ENCODE data around the gene ZNF763.
"Not testable (repeated sequence)": the region's sequence is repeated elsewhere in the genome, so short reads cannot be mapped to it uniquely, and the experiment has no call there.

The ZNF763 gene

DNA sequence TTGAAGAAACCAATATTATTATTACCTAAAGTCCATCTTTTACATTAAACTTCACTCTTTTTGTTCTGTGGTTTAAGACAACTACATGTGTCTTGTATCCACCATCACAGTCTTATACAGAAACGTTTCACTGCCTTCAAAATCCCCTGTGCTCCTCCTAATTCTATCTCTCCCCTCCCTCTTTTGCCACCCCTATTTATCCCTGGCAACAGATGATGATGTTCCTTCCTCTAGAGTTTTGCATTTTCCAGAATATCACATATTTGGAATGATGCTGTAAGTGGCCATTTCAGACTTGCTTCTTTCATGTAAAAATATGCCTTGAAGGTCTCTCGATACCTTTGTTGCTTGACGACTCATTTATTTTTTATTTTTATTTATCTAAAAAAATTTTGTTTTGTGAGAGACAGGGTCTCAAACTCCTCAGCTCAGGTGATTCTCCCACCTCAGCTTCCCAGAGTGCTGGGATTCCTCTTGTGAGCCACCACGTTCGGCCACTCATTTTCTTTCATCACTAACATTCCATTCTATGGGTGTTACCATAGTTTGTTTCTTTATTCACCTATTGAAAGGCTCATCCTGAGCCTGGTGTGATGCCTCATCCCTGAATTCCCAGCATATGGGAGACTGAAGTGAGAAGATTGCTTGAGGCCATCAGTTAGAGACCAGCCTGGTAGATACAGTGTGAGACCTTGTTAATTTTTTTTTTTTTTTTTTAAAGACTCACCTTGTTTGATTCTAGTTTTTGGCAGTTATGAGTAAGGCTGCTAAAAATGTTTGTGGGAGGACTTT, 8.4 kb downstream of the ZNF763 start:
- no peak for DNase-seq

DNA sequence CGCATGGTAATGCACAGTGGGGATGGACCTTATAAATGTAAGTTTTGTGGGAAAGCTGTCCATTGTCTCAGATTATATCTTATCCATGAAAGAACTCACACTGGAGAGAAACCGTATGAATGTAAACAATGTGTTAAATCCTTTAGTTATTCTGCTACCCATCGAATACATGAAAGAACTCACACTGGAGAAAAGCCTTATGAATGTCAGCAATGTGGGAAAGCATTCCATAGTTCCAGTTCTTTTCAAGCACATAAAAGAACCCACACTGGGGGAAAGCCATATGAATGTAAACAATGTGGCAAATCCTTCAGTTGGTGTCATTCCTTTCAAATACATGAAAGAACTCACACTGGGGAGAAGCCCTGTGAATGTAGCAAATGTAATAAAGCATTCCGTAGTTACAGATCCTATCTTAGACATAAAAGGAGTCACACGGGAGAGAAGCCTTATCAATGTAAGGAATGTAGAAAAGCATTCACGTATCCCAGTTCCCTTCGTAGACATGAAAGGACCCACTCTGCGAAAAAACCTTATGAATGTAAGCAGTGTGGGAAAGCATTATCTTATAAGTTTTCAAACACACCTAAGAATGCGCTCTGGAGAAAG, 13.8 kb downstream of the ZNF763 start:
- no peak for DNase-seq

DNA sequence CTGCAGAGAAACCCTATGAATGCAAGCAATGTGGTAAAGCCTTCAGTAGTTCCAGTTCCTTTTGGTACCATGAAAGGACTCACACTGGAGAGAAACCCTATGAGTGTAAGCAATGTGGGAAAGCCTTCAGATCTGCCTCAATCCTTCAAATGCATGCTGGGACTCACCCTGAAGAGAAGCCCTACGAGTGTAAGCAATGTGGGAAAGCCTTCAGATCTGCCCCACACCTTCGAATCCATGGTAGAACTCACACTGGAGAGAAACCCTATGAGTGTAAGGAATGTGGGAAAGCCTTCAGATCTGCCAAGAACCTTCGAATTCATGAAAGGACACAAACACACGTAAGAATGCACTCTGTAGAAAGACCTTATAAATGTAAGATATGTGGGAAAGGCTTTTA, 14.7 kb downstream of the ZNF763 start:
- no peak for DNase-seq

DNA sequence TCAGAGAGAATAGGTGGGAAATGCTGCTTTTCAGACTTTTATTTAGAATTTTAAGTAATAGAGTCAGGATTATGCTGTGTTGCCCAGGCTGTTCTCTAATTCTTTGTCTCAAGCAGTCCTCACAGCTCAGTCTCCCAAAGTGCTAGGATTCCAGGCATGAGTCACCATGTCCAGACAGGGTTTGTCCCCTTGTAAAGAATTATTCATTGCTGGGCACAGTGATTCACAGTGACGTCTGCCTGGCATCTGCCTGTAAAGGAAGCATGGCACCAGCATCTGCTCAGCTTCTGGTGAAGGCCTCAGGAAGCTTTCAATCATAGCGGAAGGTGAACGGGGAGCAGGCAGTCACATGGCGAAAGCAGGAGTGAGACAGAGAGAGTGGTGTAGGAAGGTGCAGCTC, 17.7 kb downstream of the ZNF763 start:
- DNase-seq, result no peak

DNA sequence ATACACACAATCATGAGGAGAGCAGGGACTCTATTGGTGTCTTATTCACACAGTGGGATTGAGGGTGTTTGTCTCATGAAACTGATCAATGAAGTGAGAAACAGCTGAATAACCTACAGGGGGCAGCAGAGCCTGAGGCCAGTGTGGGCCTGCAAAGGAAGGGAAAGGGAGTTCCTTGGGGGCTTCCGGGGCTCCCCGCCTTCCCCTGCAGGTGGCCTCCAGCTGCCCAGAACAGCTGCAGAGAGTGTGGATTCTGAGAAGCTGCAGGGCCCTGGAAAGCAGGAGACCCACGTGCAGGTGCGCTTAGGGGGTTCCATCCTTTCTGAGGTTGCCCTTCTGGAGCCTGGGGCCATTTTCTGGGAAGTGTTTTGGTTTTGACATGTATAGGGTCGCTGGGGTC, 20.1 kb downstream of the ZNF763 start:
- no peak for DNase-seq

DNA sequence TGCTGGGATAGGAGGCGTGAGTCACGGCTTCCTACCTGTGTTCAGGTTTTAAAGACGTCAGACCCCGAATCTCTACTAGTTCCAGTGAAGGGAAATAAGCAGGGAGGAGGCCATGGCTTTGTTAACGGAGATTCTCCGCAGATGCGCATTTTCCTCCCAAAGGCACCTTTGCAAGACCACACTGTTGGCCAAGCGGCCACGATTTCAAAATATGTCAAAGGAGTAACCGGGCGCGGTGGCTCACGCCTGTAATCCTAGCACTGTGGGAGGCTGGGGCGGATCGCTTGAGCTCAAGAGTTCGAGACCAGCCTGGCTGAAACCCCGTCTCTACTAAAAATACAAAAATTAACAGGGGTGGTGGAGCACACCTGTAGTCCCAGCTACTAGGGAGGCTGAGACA, 21.9 kb downstream of the ZNF763 start:
- no peak for DNase-seq

DNA sequence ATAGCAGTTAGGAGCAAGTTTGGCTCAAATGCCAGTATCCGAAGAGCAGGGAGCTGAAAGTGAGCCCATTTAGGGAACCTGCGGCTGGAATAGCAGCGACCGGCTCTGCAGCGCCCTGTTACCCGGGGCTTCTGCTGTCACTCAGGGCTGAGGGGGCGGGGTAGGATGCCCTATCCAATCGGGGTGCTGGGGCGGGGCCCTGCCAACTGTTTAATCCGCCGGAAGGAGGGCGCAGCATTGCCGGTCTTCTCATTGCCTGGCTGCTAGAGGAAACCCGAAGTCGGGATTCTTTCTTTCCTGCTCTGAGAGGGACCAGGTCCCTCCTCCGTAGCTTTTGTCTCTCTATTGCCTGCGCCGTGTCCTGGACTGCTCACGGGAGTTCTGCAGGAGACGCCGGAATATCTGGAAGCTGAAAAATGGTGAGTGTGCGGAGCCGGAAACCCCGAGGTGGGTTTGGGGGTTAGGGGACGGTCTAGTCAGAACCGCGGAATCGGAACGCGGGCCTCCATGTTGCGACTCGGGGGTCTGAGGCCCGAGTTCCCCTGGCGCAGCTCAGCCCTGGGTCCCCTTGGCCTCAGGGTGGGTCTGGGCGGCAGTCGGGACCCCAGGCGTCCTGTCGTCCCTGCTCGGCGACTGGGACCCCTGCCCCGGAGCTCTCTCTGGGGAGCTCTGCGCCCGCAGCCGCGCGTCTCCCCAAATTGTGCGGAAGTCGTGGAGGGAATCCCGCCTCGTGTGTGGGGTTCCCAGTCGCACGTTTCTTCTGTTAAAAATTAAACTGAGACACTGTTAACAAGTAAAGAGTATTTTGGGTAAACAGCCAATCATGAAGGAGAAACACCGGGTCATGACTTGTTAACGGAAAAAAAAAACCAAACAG, 22.8 kb downstream of the ZNF763 start:
- peak; percentile 86 for DNase-seq

DNA sequence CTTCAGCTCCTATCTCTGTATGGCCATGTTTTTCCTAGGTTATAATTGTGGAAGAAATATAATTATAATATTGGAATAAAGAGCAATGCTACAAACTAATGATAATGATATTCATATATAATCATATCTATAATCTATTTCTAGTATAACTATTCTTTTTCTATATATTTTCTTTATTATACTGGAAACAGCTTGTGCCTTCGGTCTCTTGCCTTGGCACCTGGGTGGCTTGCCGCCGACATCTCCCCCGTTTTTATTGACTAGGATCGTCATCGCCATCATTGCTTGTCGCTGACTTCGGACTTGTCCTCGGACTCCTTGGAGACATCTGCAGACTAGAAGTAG, 24.2 kb downstream of the ZNF763 start:
- no peak for DNase-seq

DNA sequence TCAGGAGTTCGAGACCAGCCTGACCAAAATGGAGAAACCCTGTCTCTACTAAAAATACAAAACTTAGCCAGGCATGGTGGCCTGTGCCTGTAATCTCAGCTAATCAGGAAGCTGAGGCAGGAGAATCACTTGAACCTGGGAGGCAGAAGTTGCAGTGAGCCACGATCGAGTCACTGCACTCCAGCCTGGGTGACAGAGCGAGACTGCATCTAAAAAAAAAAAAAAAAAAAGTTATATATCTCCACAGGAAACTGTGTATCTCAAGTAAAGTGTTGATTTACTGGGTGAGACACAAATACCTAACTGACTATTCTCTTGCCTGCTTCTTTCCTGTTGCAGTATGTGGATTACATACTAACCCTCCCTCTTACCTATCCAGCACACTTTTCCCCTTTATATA, 27.1 kb downstream of the ZNF763 start:
- not testable (repeated sequence) for DNase-seq

DNA sequence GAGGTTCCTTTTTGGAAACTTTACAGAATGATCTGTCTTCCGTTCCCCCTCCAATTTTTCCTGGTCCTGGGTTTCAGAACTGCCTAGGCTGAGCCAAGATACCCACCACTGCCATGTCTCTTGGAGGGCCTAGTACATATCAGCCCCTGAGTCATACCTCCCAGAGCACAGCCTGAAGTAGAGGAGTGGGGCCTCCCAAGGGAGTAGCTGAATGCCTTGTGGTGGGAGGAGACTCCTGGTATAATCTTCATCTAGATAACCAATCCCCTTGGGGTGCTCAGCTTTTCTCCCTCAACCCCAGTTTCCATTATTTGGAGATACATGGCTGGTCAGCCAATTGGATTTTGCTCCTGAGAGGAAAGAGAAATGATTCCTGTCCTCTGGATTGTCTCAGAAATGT, 30.3 kb downstream of the ZNF763 start:
- no peak for DNase-seq

DNA sequence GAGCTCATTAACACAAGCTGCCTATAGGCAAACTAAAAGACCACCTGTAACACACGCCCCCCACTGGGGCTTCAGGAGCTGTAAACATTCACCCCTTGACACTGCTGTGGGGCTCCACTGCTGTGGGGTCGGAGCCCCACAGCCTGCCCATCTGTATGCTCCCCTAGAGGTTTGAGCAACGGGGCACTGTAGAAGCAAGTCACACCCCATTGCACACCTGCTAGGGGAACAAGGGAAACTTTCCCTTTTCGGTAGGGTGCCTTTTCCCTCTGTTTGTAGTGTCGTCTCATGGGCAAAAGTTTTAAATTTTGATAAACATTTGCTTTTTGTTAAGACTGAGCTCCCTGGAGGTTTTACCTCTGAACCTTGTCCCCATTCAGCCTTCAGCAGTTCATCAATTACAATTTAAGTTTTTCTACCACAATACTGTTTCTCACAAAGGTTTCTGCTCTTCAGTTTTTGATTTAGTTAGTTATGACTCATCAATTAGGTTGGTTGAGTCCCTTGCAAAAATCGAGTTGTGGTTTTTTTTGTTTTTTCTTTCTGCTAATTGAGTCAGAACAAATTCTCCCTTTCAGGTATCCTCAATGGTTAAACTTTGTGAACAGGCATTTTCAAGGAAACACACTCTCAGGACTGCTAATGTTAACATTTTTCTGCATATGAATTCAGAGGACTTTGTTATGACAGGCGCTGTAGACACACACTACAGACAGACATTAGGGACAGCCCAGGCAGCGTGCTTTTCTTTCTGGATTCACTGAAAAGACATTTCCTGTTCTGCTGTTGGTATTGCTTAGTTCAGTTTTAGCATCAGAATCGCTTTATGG, 35.5 kb downstream of the ZNF763 start:
- no peak for DNase-seq

DNA sequence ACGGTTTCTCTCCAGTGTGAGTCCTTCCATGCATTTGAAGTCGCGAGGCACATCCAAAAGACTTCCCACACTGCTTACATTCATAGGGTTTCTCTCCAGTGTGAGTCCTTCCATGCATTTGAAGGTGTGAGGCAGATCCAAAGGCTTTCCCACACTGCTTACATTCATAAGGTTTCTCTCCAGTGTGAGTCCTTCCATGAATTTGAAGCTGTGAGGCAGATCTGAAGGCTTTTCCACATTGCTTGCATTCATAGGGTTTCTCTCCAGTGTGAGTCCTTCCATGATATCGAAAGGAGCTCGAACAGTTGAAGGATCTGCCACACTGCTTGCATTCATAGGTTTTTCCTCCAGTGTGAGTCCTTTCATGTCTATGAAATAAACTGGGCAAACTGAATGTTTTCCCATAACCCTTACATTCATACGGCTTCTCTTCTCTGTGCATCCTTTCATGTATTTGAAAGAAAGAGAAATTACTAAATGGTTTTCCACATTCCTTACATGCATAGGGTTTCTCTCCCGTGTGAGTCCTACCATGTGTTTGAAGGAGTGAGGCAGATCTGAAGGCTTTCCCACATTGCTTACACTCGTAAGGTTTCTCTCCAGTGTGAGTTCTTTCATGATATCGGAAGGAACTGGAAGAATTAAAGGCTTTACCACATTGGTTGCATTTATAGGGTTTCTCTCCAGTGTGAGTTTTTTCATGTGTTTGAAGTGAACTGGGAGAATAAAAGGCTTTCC, 50.3 kb downstream of the ZNF763 start:
- no peak for DNase-seq

DNA sequence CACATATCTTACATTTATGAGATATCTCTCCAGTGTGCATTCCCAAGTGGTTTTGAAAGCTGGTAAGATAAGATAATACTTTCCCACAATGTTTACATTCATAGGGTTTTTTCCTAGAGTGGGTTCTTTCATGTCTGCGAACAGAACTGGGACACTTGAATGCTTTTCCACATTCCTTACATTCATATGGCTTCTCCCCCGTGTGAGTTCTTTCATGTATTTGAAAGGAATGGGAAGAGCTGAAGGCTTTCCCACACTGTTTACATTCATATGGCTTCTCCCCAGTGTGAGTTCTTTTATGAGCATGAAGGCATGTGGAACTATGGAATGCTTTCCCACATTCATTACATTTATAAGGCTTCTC, 50.9 kb downstream of the ZNF763 start:
- no peak for DNase-seq

All from NCI-H1417 treated with DMSO at 0.1 percent for 48 hours (cell line).